K562 (cell line): ENCODE results near the gene DNAJC30. TPM values are rescaled to one million over a fixed set of nuclear protein-coding genes. Genes with fewer than 3 reads are reported as not detected.

ENCODE experiments used
- CREB5 ChIP-seq: fragments of 250-450 bp; sonication (Bioruptor Pico); IDR thresholded peaks from 2 replicates; pipeline ENCODE4 v1.5.0; 2020; ENCODE audit warnings: mild to moderate bottlenecking
- DACH1 ChIP-seq: fragments of 450-650 bp; IDR thresholded peaks from 2 replicates; pipeline ENCODE4 v1.6.1; 2018; ENCODE audit not compliant: partially characterized antibody
- DDX20 ChIP-seq: fragments of 450-650 bp; IDR thresholded peaks from 2 replicates; pipeline ENCODE4 v1.6.1; 2016; ENCODE audit warnings: missing genetic modification characterization, low read depth, mild to moderate bottlenecking, missing compliant biosample characterization, moderate library complexity
- EHMT2 ChIP-seq: fragments of 450-650 bp; IDR thresholded peaks from 2 replicates; pipeline ENCODE4 v1.6.1; 2018; ENCODE audit warnings: antibody characterized with exemption
- IFI16 ChIP-seq: fragments of 250-450 bp; sonication (Bioruptor Pico); IDR thresholded peaks from 2 replicates; pipeline ENCODE4 v2.1.2; 2022; ENCODE audit warnings: mild to moderate bottlenecking, inconsistent platforms
- MCM7 ChIP-seq, 2 experiments: fragments of 450-650 bp; IDR thresholded peaks; 2 replicates each; pipeline ENCODE4 v1.6.1; 2016 to 2018
- MLX ChIP-seq, 2 experiments: fragments of 450-650 bp in 1 of 2; sonication (generic) in 1 of 2; formaldehyde crosslinking; conservative IDR thresholded peaks; 2 replicates each; pipeline versions ENCODE4 v1.4.0 to v1.8.1; 2020 to 2022; ENCODE audit warnings: mild to moderate bottlenecking in 1 of 2, missing genetic modification reagents in 1 of 2
- MNT ChIP-seq, 2 experiments: fragments of 450-650 bp; conservative IDR thresholded peaks; 2 replicates each; pipeline ENCODE4 v1.6.1; 2017; ENCODE audit warnings: mild to moderate bottlenecking in 2 of 2, moderate library complexity in 2 of 2
- PHF8 ChIP-seq: fragments of 200-600 bp; sonication (generic); IDR thresholded peaks from 2 replicates; pipeline ENCODE4 v1.6.1; 2012; ENCODE audit warnings: mixed run types, mild to moderate bottlenecking, inconsistent platforms, low read length, moderate library complexity, borderline replicate concordance
- ZNF12 ChIP-seq: sonication (generic); formaldehyde crosslinking; IDR thresholded peaks from 2 replicates; pipeline ENCODE4 v1.4.0; 2020; ENCODE audit warnings: mild to moderate bottlenecking, missing genetic modification reagents
- polyA plus RNA-seq, 8 experiments: library from polyadenylated mRNA; depleted of rRNA in 4 of 8; stranded (reverse) in 5 of 8; unstranded in 3 of 8; fragments of >200 nt; fragmentation: Nextera tagmentation in 2 of 8; fragmentation: Illumina TruSeq in 1 of 8; extraction: Ambion mirVana in 2 of 8; extraction: Trizol in 1 of 8; gene quantifications; 2 replicates each; pipeline versions ENCODE4 v1.2.1 to v1.2.3, GENCODE V29; 2011 to 2014; ENCODE audit warnings: inconsistent platforms in 1 of 8, missing spikeins in 1 of 8
- total RNA-seq, 7 experiments: library from RNA; depleted of rRNA in 6 of 7; stranded (reverse); fragments of >200 nt in 6 of 7; fragmentation: Illumina TruSeq in 2 of 7; extraction: Trizol in 2 of 7; gene quantifications; 2 replicates each; pipeline versions ENCODE4 v1.2.1 to v1.2.3, GENCODE V29; 2011 to 2021; ENCODE audit warnings: low replicate concordance in 1 of 7
- TF ChIP-seq, protein P1 (sequence below): fragments of 450-650 bp; IDR thresholded peaks from 2 replicates; pipeline ENCODE4 v1.6.1; 2016; ENCODE audit warnings: mild to moderate bottlenecking, moderate library complexity

Gene DNAJC30
- total and polyA plus RNA-seq, 9 of the 15 experiments (the other 6 are each of a cell fraction or from before 2014, with no cell fraction given), result 1.1 to 11.3 (median 4.6) TPM

DNA sequence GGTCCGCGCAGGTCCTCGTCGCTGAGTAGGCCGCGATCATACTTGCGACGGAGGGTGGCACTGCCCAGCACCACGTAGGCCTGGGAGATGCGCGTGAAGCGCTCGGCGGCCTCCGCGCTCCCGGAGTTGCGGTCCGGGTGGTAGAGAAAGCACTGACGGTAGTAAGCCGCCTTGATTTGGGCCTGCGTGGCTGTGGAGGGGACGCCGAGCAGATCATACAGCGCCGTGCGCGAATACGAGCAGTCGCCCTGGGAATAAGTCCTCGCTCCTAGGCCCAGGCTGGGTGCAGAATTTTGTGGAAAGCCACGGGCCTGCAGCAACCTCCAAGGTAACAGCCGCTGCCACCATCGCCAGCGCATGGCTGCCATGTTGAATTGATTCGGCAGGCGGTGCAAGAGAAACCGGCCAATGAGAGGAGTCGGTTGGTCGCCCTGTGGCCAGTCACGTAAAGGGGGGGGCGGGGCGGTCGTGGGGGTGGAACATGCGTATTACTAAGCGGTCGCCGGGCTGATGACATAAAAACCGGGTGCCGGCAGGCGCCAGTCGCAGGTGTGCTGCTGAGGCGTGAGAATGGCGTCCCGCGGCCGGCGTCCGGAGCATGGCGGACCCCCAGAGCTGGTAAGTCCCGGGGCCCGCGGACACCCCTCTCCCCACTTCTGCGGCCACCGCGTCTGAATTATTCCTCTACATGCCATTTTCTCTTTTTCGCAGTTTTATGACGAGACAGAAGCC, at the start of gene DNAJC30, which contains the start of gene BUD23 (continued):
- TF ChIP-seq, protein P1, sequence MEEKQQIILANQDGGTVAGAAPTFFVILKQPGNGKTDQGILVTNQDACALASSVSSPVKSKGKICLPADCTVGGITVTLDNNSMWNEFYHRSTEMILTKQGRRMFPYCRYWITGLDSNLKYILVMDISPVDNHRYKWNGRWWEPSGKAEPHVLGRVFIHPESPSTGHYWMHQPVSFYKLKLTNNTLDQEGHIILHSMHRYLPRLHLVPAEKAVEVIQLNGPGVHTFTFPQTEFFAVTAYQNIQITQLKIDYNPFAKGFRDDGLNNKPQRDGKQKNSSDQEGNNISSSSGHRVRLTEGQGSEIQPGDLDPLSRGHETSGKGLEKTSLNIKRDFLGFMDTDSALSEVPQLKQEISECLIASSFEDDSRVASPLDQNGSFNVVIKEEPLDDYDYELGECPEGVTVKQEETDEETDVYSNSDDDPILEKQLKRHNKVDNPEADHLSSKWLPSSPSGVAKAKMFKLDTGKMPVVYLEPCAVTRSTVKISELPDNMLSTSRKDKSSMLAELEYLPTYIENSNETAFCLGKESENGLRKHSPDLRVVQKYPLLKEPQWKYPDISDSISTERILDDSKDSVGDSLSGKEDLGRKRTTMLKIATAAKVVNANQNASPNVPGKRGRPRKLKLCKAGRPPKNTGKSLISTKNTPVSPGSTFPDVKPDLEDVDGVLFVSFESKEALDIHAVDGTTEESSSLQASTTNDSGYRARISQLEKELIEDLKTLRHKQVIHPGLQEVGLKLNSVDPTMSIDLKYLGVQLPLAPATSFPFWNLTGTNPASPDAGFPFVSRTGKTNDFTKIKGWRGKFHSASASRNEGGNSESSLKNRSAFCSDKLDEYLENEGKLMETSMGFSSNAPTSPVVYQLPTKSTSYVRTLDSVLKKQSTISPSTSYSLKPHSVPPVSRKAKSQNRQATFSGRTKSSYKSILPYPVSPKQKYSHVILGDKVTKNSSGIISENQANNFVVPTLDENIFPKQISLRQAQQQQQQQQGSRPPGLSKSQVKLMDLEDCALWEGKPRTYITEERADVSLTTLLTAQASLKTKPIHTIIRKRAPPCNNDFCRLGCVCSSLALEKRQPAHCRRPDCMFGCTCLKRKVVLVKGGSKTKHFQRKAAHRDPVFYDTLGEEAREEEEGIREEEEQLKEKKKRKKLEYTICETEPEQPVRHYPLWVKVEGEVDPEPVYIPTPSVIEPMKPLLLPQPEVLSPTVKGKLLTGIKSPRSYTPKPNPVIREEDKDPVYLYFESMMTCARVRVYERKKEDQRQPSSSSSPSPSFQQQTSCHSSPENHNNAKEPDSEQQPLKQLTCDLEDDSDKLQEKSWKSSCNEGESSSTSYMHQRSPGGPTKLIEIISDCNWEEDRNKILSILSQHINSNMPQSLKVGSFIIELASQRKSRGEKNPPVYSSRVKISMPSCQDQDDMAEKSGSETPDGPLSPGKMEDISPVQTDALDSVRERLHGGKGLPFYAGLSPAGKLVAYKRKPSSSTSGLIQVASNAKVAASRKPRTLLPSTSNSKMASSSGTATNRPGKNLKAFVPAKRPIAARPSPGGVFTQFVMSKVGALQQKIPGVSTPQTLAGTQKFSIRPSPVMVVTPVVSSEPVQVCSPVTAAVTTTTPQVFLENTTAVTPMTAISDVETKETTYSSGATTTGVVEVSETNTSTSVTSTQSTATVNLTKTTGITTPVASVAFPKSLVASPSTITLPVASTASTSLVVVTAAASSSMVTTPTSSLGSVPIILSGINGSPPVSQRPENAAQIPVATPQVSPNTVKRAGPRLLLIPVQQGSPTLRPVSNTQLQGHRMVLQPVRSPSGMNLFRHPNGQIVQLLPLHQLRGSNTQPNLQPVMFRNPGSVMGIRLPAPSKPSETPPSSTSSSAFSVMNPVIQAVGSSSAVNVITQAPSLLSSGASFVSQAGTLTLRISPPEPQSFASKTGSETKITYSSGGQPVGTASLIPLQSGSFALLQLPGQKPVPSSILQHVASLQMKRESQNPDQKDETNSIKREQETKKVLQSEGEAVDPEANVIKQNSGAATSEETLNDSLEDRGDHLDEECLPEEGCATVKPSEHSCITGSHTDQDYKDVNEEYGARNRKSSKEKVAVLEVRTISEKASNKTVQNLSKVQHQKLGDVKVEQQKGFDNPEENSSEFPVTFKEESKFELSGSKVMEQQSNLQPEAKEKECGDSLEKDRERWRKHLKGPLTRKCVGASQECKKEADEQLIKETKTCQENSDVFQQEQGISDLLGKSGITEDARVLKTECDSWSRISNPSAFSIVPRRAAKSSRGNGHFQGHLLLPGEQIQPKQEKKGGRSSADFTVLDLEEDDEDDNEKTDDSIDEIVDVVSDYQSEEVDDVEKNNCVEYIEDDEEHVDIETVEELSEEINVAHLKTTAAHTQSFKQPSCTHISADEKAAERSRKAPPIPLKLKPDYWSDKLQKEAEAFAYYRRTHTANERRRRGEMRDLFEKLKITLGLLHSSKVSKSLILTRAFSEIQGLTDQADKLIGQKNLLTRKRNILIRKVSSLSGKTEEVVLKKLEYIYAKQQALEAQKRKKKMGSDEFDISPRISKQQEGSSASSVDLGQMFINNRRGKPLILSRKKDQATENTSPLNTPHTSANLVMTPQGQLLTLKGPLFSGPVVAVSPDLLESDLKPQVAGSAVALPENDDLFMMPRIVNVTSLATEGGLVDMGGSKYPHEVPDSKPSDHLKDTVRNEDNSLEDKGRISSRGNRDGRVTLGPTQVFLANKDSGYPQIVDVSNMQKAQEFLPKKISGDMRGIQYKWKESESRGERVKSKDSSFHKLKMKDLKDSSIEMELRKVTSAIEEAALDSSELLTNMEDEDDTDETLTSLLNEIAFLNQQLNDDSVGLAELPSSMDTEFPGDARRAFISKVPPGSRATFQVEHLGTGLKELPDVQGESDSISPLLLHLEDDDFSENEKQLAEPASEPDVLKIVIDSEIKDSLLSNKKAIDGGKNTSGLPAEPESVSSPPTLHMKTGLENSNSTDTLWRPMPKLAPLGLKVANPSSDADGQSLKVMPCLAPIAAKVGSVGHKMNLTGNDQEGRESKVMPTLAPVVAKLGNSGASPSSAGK, result peak; percentile 91
- TF ChIP-seq CREB5, result no peak
- peak; percentile 98 for TF ChIP-seq PHF8
- TF ChIP-seq MNT (conservative IDR thresholded peaks at IDR 0.05), result peak; percentile 96 to 98
- TF ChIP-seq EHMT2, result peak; percentile 47; the same call in 1 of the 2 replicates
- 0 out of 4 replicates have a peak, but pooled peaks of 1 of the 2 experiments have one; percentile 76 for TF ChIP-seq MLX (CRISPR knock-in tag; conservative IDR thresholded peaks at IDR 0.05)
- no peak for TF ChIP-seq DDX20
- no peak for TF ChIP-seq IFI16 (CRISPR knock-in tag)
- TF ChIP-seq ZNF12 (CRISPR knock-in tag), result no peak; the same call in 1 of the 2 replicates
- TF ChIP-seq DACH1, result no peak
- no peak for TF ChIP-seq MCM7 (IDR thresholded peaks at IDR 0.05)
